HG03139 (cell line): ENCODE data around the gene ASB14.
"Not testable (repeated sequence)": the region's sequence is repeated elsewhere in the genome, so short reads cannot be mapped to it uniquely, and the experiment has no call there.

Experiments
- ATAC-seq: cut with Tn5 transposase; IDR thresholded peaks from one replicate; pipeline ENCODE4 v1.9.1; 2021; ENCODE audit not compliant: unreplicated experiment

Gene ASB14

DNA sequence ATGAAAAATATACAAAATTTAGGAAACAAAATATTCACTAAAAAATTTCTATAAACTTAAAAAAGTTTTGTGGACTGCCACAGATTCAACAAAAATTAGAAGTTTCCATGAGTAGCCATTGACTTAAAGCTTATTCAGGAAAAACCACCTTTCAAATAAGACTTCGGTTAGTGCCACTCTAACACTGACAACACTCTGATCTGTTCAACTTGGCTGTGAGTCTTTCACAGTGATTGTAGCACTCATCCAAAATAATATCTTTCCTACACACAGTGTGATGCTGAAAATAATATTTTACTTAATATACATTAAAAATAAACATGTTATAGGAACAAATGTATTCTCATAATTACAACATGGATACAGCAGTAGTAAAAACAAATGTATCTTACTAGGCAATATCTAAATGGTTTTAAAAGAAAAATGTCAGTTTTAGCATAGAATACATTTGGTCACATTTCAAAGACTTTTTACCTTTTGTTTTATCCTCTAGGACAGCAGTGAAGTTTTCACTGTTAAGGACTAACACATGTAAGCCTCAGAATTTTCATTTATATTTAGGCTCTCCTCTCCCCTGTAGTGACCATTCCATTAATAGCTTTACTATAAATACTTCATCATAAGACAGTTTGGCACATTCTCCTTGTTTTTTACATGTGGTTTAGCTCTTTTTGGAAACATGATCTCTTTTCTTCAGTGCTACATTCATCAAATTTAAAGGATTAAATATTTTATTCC is at the start of gene ASB14:
Gene ASB14 (minus strand): TSS at position 527 of the 738 bp plus-strand sequence. CDS start 652 bp downstream, outside the sequence.
- no peak for ATAC-seq

DNA sequence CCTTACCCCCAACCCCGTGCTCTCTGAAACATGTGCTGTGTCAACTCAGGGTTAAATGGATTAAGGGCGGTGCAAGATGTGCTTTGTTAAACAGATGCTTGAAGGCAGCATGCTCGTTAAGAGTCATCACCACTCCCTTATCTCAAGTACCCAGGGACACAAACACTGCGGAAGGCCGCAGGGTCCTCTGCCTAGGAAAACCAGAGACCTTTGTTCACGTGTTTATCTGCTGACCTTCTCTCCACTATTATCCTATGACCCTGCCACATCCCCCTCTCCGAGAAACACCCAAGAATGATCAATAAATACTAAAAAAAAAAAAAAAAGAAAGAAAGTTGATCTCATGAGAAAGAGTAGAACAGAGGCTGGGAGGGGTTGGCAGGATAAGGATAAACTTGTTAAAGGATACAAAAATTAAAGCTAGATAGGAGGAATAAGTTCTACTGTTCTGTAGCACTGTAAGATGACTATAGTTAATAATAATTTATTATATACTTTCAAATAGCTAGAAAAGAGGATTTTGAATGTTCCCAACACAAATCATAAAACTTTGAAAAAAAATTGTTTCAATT is 46.7 kb upstream of the ASB14 start:
- not testable (repeated sequence) for ATAC-seq

DNA sequence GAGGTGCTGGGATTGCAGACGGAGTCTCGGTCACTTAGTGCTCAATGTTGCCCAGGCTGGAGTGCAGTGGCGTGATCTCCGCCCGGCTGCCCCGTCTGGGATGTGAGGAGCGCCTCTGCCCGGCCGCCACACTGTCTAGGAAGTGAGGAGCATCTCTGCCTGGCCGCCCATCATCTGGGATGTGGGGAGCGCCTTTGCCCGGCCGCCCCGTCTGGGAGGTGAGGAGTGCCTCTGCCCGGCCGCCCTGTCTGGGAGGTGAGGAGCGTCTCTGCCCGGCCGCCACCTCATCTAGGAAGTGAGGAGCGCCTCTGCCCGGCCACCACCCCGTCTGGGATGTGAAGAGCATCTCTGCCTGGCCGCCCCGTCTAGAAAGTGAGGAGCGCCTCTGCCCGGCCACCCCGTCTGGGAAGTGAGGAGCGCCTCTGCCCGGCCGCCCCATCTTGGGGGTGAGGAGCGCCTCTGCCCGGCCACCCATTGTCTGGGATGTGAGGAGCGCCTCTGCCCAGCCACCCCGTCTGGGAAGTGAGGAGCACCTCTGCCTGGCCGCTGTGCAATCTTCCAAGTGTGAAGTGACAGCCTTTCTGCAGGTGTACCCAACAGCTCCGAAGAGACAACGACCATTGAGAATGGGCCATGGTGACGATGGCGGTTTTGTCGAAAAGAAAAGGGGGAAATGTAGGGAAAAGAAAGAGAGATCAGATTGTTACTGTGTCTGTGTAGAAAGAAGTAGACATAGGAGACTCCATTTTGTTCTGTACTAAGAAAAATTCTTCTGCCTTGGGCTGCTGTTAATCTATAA is 46.0 kb upstream of the ASB14 start:
- not testable (repeated sequence) for ATAC-seq

DNA sequence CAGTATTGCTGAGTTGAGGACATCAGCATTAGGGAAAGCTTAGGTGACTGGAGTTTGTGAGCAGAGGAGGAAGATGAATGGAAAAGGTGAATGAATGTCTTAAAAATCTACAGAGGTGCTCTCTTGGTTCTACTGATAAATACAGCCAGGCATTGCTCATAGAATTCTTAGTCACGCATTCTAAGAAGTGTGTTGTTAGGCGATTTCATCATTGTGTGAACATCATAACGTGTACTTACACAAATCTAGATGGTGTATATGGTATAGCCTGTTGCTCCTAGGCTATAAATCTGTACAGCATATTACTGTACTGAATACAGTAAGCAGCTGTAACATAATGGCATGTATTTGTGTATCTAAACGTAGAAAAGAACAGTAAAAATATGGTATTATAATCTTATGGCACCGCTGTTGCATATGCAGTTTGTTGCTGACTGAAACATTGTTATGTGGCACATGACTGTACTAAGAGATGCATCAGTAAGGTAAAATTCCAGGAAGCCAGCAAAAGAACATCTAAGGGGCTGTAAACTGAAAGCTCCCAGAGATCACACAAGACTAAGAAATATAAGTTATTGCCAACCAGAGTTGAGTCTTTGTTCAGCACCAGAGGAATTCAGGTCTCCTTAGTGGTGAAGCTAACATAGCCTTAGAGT is 42.9 kb upstream of the ASB14 start:
- ATAC-seq = no peak

DNA sequence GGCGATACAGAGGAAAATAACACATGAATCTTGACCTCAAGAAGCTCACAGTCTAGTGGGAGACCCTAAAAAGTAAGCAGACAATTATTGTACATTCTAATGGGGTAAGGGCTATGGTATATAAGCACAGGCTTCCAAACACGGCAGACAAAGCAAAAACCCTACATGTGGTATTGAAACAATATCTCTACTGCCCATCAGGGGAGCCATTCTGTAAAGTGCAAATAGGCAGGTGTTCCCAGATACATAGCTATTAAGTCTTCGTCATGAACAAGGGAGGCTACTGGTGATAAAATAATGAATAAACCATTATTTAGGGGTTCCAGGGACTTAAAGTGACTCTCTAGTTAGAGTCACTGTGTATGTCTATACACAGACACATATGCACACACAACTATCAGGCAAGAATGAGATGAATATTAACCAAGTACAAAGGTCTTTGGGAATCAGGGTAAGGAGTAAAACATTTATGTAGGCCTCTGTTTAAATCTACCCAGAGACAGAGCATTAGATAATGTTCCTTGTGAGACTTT is 38.7 kb upstream of the ASB14 start:
- no peak for ATAC-seq

DNA sequence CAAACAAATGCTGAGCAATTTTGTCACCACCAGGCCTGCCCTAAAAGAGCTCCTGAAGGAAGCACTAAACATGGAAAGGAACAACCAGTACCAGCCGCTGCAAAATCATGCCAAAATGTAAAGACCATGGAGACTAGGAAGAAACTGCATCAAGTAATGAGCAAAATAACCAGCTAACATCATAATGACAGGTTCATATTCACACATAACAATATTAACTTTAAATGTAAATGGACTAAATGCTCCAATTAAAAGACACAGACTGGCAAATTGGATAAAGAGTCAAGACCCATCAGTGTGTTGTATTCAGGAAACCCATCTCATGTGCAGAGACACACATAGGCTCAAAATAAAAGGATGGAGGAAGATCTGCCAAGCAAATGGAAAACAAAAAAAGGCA is 34.0 kb upstream of the ASB14 start:
- ATAC-seq = not testable (repeated sequence)

DNA sequence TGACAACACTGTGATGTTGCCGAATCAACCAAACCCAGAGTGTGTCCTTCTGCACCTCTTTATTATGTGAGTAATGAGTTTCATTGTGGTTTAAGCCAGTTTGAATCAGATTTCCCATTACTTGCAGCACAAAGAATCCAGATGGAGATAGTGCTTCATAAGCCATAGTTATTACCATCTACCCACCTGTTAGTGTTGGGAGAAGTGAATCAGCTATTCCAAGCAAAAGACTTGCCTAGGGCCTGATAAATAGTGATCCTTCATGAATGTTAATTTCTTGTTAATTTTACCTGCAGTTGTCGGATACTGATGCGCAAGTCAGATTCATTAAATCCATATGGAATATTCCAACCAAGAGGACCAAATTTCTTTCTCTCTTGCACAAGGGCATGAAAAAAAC is 21.7 kb upstream of the ASB14 start:
- ATAC-seq = no peak

DNA sequence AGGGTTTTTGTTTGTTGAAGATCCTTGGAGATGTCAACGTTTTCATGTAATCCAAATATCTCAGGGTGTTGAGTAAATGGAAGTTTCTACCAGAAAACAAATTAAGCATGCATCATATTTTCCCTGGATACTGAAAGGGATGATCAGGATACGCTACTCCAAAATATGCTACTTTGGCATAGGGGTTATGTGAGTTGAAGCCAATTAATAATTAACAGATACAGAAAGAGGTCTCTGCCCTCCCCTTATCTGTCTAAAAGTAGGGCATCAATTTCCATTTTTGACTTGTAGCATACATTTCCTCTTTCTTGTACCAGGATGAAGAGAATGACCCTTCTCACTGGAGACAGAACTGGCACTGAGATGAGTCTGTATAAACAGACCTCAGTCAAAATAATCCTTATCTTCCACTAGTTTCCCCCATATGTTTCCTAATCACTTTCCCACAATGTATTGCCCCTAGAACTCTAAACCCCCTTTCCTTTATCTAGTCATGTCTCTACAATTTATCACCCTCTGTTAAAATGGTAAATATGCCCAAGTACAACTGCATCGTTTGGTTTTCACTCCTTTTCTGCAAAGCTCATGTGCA is 17.4 kb upstream of the ASB14 start:
- no peak for ATAC-seq

DNA sequence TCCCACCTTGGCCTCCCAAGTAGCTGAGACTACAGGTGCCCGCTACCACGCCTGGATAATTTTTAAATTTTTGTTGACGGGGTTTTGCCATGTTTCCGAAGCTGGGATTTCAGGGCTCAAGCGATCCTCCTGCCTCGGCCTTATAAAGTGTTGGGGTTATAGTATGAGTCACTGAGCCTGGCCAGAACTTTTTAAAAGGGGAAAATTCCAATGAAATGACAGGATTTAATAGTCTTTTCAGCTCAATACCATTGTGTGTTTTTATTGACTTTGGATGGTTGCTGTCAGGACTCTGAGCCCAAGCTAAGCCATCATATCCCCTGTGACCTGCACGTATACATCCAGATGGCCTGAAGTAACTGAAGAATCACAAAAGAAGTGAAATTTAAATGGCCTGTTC is 11.0 kb upstream of the ASB14 start:
- ATAC-seq = not testable (repeated sequence)

DNA sequence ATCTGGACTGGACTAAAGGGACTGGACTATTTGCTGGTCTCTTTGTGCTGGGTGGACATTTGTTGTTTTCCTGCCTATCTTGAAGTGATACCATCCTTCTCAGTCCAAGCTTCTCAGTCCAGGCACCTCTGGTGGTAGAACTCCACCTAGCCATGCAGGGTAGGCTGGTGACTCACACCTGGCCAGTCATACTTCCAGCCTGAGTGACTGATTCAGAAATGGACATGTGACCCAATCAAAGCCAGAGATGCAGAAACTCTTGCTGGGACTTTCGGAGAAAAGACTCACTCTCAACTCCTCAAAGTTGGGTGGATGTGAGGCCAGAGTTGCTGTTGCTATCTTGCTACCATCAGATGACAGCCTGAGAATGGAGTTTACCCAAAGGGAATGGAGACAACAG is 5.6 kb upstream of the ASB14 start:
- no peak for ATAC-seq

DNA sequence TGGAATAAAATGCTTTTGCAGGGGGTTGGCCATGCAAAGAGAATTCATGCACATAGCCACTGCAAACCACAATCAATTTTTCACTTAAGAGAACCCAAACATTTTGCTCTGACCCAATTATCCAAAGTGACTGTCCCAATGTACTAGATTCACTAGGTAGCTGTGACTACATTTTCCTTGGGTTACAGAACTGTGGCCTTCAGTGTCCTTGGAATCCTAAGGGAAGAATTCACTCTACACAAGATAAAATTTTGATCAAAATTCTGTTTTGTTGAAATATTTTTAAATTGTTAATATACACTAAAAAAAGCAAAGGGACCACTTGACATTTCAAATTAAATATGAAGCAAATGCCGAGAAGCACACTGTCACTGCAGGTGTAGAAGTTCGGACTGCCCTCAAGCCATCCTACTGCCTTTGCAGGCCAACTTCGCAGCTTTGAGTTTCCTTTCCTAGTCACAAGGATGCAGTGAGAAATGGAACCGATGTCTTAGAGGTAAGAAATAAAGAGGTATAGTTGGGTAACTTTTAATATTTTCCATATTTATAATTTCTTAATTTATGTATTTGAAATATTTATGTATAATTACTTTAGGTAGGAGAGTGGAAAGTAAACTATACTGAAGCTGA is 527 bp upstream of the ASB14 start:
- no peak for ATAC-seq

DNA sequence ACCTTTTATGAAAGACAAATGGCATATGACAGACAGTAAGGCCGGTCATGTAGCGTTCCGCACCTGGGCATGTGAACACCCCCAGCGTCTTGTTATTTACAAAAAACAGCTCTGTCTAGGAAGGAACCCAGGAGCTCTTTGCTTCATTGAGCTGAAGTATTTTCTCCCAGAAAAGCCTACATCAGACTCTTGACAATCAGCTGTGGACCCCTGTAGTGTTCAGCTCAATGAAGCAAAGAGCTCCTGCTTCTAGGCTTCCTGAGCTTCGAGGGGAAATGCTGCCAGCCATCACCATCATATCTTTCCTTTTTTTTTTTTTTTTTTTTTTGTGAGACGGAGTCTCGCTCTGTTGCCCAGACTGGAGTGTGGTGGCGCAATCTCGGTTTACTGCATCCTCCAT is 4.1 kb downstream of the ASB14 start:
- no peak for ATAC-seq

DNA sequence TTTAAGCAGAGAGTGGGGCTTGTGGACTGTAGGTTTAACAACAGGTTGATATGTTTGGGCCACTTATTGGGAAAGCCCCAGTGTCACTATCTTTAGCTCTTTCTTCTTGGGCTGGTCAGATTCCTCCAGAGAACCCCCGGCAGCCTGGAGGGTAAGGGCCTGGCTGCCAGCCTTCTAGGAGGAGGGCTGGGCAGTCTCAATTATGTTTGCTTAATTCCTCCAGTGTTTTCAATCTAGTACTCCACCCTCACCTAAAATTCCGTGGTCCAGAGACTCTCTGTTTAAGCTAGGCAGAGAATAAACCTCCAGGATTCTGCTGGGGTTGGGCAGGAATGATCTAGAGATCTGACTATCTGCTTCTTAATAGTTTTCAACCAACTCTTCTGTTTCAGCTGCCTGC is 5.3 kb downstream of the ASB14 start:
- no peak for ATAC-seq

DNA sequence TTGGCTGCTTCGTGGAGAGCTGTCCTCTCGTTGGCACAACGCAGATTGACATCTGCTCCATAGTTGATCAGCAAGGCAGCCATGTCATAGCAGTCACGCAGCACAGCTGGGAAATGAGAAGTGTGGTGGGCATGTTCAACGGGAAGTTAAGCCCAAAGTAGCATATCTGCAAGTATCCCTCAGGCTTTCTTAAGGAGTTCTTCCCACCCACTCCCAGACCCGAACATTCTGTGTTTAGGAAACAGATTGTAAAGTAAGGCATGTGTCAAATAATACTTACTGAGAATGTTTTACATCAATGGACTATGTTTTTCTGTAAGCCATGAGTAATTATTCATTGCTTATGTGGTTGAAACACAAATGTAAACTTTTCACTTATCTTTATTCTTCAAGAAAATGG is 9.2 kb downstream of the ASB14 start:
- no peak for ATAC-seq

DNA sequence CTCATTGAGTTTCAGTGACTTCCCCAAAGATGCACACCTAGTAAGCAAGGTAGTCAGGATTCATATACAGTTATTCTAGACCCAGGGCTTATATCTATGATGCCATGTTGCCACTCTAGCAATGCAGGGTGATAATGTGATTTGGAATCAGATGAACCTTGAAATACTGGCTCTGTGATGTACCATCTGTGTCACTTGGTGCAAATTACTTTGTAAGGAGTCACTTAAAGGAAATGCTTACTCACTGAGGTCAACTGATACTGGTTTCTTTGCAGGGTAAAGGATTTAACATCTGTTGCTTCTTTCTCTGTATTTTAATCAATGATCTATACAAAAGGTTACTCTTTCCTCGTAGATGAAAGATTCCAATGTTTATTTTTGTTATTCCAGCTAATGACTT is 10.8 kb downstream of the ASB14 start:
- no peak for ATAC-seq

DNA sequence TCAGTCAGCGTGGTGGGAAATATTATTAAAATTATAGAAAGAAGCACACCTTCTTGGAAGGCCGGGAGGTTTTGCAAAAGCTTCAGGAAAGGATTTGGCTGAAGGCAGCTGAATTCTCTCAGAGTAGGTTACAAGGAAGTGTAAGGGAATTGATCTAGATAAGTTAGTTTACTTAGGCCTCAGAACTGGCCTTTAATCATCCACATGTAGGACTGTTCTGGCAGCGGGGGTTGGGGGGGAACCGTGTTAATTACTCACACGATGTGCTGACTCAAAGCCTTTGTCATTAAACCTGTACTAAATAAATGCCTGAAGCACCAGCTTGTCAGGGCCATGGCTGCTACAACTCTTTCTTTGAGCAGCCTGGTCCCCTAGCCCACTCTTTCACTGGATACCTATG is 12.8 kb downstream of the ASB14 start:
- no peak for ATAC-seq

DNA sequence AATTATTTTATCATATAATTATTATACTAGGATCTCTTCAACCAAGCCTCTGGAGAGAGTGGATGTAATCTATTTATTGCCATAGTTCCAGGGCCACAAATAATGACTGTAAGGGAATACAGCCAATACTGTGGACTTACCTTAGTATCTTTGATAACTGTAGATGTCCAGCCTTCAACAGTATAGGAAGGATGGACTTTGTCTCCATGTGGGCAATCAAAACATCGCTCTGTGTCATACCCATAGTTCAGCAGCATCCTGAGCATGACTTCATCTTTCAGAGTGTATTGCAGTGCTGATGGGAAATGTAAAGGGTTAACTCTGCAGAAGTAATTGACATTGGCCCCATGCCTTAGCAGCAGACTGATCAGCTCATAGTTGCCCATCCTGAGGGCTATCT is 14.2 kb downstream of the ASB14 start:
- ATAC-seq = no peak

DNA sequence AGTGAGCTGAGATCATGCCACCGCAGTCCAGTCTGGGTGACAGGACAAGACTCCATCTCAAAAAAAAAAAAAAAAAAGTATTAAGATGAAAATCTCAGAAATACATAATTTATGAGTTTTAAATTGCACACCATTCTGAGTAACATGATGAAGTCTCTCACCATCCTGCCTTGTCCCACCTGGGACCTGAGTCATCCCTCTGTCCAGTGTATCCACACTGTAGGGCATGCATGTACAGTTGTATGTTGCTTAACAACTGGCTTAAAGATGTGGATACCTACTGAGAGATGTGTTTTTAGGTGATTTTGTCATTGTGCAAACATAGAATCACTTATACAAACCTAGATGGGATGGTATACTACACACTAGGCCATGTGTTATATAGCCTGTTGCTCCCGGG is 17.1 kb downstream of the ASB14 start:
- ATAC-seq = no peak

DNA sequence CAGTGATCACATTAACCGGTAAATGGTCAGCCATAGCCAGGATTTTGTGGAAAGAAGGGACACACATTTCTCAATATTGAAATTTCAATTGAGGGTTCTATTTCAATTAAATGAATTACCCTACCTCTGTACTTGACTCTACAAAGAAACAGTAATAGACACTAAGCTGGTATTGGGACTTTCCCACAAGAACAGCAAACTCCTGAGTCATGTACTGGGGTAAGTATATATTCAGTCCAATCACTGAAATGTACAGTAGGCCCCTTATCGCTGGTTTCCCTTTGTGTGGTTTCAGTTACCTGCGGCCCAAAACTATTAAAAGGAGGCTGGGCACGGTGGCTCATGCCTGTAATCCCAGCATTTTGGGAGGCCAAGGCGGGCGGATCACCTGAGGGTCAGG is 17.6 kb downstream of the ASB14 start:
- ATAC-seq = no peak

DNA sequence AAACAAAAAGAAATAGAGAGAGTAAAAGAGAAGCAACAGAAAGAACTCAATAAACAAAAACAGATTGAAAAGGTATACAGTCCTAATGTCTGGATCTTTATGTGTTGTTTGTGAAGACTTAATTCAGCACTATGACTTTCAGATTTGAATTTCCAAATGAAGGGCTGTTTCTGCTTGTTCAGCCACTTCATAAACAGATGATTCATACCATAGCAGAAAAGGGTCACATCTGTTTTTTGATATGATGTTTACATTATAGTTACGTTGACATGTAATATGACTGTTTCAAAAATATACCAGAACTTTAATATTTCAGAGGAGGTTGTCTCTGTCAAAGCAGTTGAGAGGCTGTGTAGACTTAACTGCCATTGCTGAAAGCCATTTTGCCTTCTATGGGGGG is 24.1 kb downstream of the ASB14 start:
- no peak for ATAC-seq

DNA sequence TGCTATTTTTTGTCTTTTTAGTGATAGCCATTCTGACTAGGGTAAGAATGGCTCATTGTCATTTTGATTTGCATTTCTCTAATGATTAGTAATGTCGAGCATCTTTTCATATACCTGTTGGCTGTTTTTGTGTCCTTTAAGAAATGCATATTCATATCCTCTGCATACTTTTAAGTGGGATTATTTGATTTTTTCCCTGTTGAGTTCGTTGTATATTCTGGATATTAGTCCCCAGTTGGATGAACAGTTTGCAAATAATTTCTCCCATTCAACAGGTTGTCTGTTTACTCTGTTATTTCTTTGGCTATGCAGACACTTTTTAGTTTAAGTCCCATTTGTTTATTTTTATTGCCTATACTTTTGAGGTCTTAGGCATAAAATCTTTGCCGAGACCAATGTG is 30.6 kb downstream of the ASB14 start:
- no peak for ATAC-seq
